Stimulated activated CD8-positive, alpha-beta memory T cell treated with anti-CD3 and anti-CD28 coated beads, Interleukin-7, amount 100 ng/mL, for 24 hours (primary cell): ENCODE results near the gene TIAM2.
"Not testable (repeated sequence)": the region's sequence is repeated elsewhere in the genome, so short reads cannot be mapped to it uniquely, and the experiment has no call there.

Source experiments
- DNase-seq: peaks from one replicate; pipeline ENCODE4 v3.0.0-alpha.2; 2020; ENCODE audit warnings: low read depth

Gene TIAM2

GRCh38 chr6:155165029-155165710, 170.1 kb downstream of the TIAM2 start:
- DNase-seq = no peak

GRCh38 chr6:155170519-155170918, 175.4 kb downstream of the TIAM2 start:
- no peak for DNase-seq

GRCh38 chr6:155171109-155171746, 176.1 kb downstream of the TIAM2 start:
- DNase-seq = peak; percentile 61

- no peak for DNase-seq
These were observed 176.8 kb downstream of the TIAM2 start for GRCh38 chr6:155171747-155172449.

- no peak for DNase-seq
These were observed 178.4 kb downstream of the TIAM2 start for GRCh38 chr6:155173488-155173887.

- DNase-seq = peak; percentile 18
These were observed 179.6 kb downstream of the TIAM2 start for GRCh38 chr6:155174576-155175211.

- DNase-seq = no peak
These were observed 182.3 kb downstream of the TIAM2 start for GRCh38 chr6:155177363-155177961.

- DNase-seq = no peak
These were observed 186.4 kb downstream of the TIAM2 start for GRCh38 chr6:155181498-155181897.

GRCh38 chr6:155182103-155182502, 187.0 kb downstream of the TIAM2 start:
- DNase-seq = no peak

- no peak for DNase-seq
These were observed 188.0 kb downstream of the TIAM2 start for GRCh38 chr6:155183095-155183494.

- not testable (repeated sequence) for DNase-seq
These were observed 189.9 kb downstream of the TIAM2 start for GRCh38 chr6:155185041-155185440.

GRCh38 chr6:155185544-155185943, 190.4 kb downstream of the TIAM2 start:
- DNase-seq = no peak

- peak; percentile 20 for DNase-seq
These were observed 191.0 kb downstream of the TIAM2 start for GRCh38 chr6:155186052-155186658.

- DNase-seq = no peak
These were observed 192.0 kb downstream of the TIAM2 start for GRCh38 chr6:155187106-155187505.

- DNase-seq = no peak
These were observed 193.0 kb downstream of the TIAM2 start for GRCh38 chr6:155187994-155188706.

- no peak for DNase-seq
These were observed 193.8 kb downstream of the TIAM2 start for GRCh38 chr6:155188707-155189496.

GRCh38 chr6:155190677-155191076, 195.6 kb downstream of the TIAM2 start:
- DNase-seq = no peak

- no peak for DNase-seq
These were observed 198.4 kb downstream of the TIAM2 start for GRCh38 chr6:155193526-155193925.

- DNase-seq = no peak
These were observed 199.3 kb downstream of the TIAM2 start for GRCh38 chr6:155194399-155194798.

GRCh38 chr6:155195903-155196302, 200.8 kb downstream of the TIAM2 start:
- no peak for DNase-seq
